Parathyroid adenoma (tissue), 2 donors: ENCODE results near the gene BTAF1.
"Not testable (repeated sequence)": the region's sequence is repeated elsewhere in the genome, so short reads cannot be mapped to it uniquely, and the experiment has no call there.

Experiments used
- H2AFZ ChIP-seq: fragments of 300-600 bp; sonication (generic); one replicate; pipeline ENCODE4 v1.7.0; 2017; ENCODE audit warnings: antibody characterized with exemption, mild to moderate bottlenecking
- H3K27ac ChIP-seq: fragments of 300-600 bp; sonication (generic); one replicate; pipeline ENCODE4 v1.7.0; 2017
- H3K27me3 ChIP-seq: fragments of 300-600 bp; sonication (generic); one replicate; pipeline ENCODE4 v1.7.0; 2017; ENCODE audit warnings: low read length; ENCODE audit not compliant: control insufficient read depth, insufficient read depth
- H3K36me3 ChIP-seq: fragments of 300-600 bp; sonication (generic); one replicate; pipeline ENCODE4 v1.7.0; 2017; ENCODE audit warnings: low read length; ENCODE audit not compliant: control insufficient read depth, insufficient read depth
- H3K4me1 ChIP-seq: fragments of 300-600 bp; sonication (generic); one replicate; pipeline ENCODE4 v1.7.0; 2017; ENCODE audit warnings: control low read depth
- H3K4me2 ChIP-seq: fragments of 300-600 bp; sonication (generic); one replicate; pipeline ENCODE4 v1.7.0; 2017; ENCODE audit warnings: low read length
- H3K4me3 ChIP-seq: fragments of 300-600 bp; sonication (generic); one replicate; pipeline ENCODE4 v1.7.0; 2017; ENCODE audit warnings: low read depth, low read length
- H3K79me2 ChIP-seq: fragments of 300-600 bp; sonication (generic); one replicate; pipeline ENCODE4 v1.7.0; 2017; ENCODE audit warnings: control low read depth
- H3K9ac ChIP-seq: fragments of 300-600 bp; sonication (generic); one replicate; pipeline ENCODE4 v1.7.0; 2017; ENCODE audit warnings: mild to moderate bottlenecking
- H3K9me3 ChIP-seq: fragments of 300-600 bp; sonication (generic); one replicate; pipeline ENCODE4 v1.7.0; 2017; ENCODE audit warnings: low read length; ENCODE audit not compliant: control insufficient read depth
- TF ChIP-seq, protein P1 (sequence below): fragments of 300-600 bp; sonication (generic); IDR thresholded peaks from one replicate; pipeline ENCODE4 v1.7.0; 2017; ENCODE audit warnings: antibody characterized with exemption, mild to moderate bottlenecking
- donor health status: primary hyperparathyroidism.

Gene BTAF1

DNA sequence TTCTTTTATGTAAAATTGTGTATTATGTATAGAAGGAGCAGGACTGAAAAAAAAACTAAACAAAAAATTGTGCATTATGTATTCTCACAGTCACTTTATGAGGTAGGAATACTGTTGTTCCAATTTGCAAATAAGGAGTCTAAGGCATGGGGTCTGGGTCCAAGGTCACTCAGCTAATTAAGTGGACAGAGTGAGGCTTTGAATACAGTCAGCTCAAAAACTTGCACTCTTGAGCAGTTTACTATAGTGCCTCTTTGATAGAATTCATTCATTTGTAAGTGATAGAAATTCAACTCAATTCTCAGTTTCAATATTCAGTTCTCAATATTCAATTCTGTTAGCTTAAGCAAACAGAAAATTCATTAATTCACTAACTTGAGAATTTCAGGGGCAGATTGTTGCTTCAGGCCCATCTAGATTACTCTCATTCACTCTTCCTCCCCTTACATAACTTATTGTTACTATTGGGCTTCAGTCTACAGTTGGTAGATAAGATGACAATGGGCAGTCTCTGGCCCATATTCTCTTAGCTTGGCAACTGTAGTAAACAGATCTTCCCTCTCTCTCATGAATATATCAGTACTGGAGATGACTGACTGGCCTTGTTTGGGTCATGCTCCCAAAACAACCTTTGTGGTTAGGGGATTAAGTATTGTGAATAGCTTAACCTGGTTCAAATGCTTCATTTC, 86.6 kb downstream of the BTAF1 start:
- no peak overlapping the region for H3K4me2 ChIP-seq
- H3K4me1 ChIP-seq, result no peaks in the 10 kb centered on the region
- no peaks in the 10 kb centered on the region for H3K27me3 ChIP-seq
- H3K27ac ChIP-seq, result no peak overlapping the region
- no peaks in the 10 kb centered on the region for H3K36me3 ChIP-seq
- TF ChIP-seq, protein P1, sequence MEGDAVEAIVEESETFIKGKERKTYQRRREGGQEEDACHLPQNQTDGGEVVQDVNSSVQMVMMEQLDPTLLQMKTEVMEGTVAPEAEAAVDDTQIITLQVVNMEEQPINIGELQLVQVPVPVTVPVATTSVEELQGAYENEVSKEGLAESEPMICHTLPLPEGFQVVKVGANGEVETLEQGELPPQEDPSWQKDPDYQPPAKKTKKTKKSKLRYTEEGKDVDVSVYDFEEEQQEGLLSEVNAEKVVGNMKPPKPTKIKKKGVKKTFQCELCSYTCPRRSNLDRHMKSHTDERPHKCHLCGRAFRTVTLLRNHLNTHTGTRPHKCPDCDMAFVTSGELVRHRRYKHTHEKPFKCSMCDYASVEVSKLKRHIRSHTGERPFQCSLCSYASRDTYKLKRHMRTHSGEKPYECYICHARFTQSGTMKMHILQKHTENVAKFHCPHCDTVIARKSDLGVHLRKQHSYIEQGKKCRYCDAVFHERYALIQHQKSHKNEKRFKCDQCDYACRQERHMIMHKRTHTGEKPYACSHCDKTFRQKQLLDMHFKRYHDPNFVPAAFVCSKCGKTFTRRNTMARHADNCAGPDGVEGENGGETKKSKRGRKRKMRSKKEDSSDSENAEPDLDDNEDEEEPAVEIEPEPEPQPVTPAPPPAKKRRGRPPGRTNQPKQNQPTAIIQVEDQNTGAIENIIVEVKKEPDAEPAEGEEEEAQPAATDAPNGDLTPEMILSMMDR, result no peak
- H3K9ac ChIP-seq, result no peak overlapping the region
- no peaks in the 10 kb centered on the region for H3K9me3 ChIP-seq
- H3K4me3 ChIP-seq, result no peak overlapping the region
- H2AFZ ChIP-seq, result no peak overlapping the region
- H3K79me2 ChIP-seq, result no peaks in the 10 kb centered on the region

DNA sequence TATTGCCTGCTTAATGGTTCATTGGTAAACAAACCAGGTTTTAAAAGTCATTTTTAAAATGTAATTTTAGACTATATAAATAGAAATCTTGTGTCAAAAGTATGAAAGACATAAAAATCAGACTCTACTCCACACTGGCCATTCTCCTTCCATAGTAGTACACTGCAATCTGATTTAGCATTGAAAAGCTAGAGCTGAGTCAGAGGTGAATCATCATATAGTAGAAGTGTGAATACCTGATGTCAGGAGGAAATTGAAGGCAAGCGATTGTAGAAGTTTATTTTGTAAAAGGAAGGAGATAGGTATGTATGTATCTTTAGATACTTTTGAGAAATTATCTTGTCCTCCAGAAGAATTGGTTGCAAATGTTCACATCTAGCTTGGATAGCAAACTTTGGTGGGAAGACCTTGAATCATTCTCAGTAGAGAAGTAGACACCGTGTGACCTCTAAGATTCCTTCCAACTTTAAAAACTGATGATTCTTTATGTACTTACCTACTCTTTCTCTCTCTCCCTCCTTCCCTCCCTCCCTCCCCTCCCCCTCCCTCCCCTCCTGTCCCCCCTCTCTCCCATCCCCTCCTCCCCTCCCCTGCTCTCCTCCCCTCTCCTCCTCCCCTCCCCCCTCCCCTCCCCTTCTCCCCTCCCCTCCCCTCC, 88.1 kb downstream of the BTAF1 start:
- Histone ChIP-seq H3K36me3 (no peaks in the 10 kb centered on the region), H3K27ac (no peak overlapping the region), H3K4me2 (no peak overlapping the region), H2AFZ (no peak overlapping the region), H3K4me1 (no peaks in the 10 kb centered on the region), H3K9me3 (no peaks in the 10 kb centered on the region), H3K27me3 (no peaks in the 10 kb centered on the region), H3K9ac (no peak overlapping the region), H3K4me3 (no peak overlapping the region), H3K79me2 (no peaks in the 10 kb centered on the region)
- TF ChIP-seq, protein P1, result no peak

DNA sequence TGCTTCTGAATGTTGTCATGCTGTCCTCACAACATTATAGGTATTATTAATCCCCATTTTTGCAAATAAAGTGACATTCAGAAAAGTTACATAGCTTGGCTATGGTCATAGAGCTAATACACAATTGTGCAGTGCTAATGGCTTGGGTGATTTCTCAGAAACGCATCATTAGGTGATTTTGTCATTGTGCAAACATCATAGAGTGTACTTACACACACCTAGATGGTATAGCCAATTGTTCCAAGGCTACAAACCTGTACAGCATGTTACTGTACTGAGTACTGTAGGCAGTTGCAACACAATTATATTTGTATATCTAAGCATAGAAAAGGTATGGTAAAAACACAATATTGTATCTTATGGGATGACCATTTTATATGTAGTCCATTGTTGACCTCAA, 91.0 kb downstream of the BTAF1 start:
- Histone ChIP-seq H3K9ac (no peak overlapping the region), H3K9me3 (no peaks in the 10 kb centered on the region), H3K27ac (no peak overlapping the region), H3K79me2 (no peaks in the 10 kb centered on the region), H3K4me1 (no peaks in the 10 kb centered on the region), H2AFZ (no peak overlapping the region), H3K4me3 (no peak overlapping the region), H3K36me3 (no peaks in the 10 kb centered on the region), H3K27me3 (no peaks in the 10 kb centered on the region), H3K4me2 (no peak overlapping the region)
- TF ChIP-seq, protein P1, result no peak

DNA sequence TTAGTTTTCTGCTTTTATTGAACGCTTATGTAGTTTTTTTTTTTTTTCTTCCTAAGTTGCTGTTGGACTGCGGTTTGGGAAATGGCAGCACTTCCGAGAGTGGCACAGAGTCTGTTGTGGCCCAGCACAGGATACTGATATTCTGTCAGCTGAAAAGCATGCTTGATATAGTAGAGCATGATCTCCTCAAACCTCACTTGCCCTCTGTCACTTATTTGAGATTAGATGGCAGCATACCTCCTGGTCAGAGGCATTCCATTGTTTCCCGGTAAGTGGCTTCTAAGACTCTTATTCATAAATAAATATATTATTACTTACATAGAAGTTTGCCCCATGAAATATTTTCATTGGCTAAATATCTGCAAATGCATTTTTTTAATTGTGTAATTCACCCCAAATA, 101.1 kb downstream of the BTAF1 start:
- H3K4me1 ChIP-seq, result no peaks in the 10 kb centered on the region
- H3K9ac ChIP-seq, result no peak overlapping the region
- TF ChIP-seq, protein P1, result no peak
- H3K4me2 ChIP-seq, result no peak overlapping the region
- H3K4me3 ChIP-seq, result no peak overlapping the region
- H3K79me2 ChIP-seq, result no peaks in the 10 kb centered on the region
- H3K27ac ChIP-seq, result no peak overlapping the region
- H3K36me3 ChIP-seq, result no peaks in the 10 kb centered on the region
- H2AFZ ChIP-seq, result no peak overlapping the region
- H3K27me3 ChIP-seq, result no peaks in the 10 kb centered on the region
- H3K9me3 ChIP-seq, result no peaks in the 10 kb centered on the region

DNA sequence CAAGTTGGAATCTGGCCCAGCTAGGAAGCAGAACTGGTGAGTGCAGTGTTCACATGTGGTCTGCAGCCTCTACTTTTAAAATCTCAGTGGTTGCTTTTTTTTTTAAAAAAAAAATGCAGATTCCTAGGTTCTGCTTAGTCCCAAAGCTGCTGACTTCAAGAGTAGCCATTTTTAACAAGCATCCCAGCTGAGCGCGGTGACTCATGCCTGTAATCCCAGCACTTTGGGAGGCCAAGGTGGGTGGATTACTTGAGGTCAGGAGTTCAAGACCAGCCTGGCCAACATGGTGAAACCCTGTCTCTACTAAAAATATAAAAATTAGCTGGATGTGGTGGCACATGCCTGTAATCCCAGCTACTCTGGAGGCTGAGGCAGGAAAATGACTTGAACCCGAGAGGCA, 101.8 kb downstream of the BTAF1 start:
- H3K9me3 ChIP-seq, H2AFZ ChIP-seq, H3K4me3 ChIP-seq, H3K9ac ChIP-seq, H3K27ac ChIP-seq, H3K4me1 ChIP-seq, H3K79me2 ChIP-seq, H3K4me2 ChIP-seq, H3K36me3 ChIP-seq, H3K27me3 ChIP-seq: not testable (repeated sequence)
